Left ventricle myocardium inferior (tissue), 1 donor: Measurements from ENCODE around the gene RFC4. TPM values are rescaled to one million over a fixed set of nuclear protein-coding genes. Genes with fewer than 3 reads are reported as not detected.
A peak's percentile ranks its signal among the peaks of the same experiment; 100 is the strongest.

Source experiments
- DNase-seq: peaks from one replicate; pipeline ENCODE4 v3.0.0-alpha.2; 2020
- H3K27ac ChIP-seq: fragments of 200-600 bp; replicated peaks from 2 replicates; pipeline ENCODE4 v1.8.0; 2021
- H3K27me3 ChIP-seq: fragments of 200-600 bp; 2 replicates; pipeline ENCODE4 v1.8.0; 2021; ENCODE audit warnings: low read depth
- H3K36me3 ChIP-seq: fragments of 200-600 bp; 2 replicates; pipeline ENCODE4 v1.8.0; 2021
- H3K4me1 ChIP-seq: fragments of 200-600 bp; 2 replicates; pipeline ENCODE4 v1.8.0; 2021
- H3K4me3 ChIP-seq: fragments of 200-600 bp; 2 replicates; pipeline ENCODE4 v1.8.0; 2021; ENCODE audit warnings: mild to moderate bottlenecking, moderate library complexity
- H3K9me3 ChIP-seq: fragments of 200-600 bp; replicated peaks from 2 replicates; pipeline ENCODE4 v1.8.0; 2021
- intact Hi-C: fragments of 100-400 bp; cut with micrococcal nuclease; formaldehyde crosslinking; loops from one replicate; pipeline ENCODE4 v1.11.0; 2022
- total RNA-seq: library from RNA; stranded (reverse); fragmentation: NEBNext Ultra II Directional; extraction: Animal tissue kit (Norgen Biotek cat#: 25700); gene quantifications from one replicate; pipeline ENCODE4 v1.2.1, GENCODE V29; 2021
- TF ChIP-seq, protein P1 (sequence below): fragments of 200-600 bp; IDR thresholded peaks from 2 replicates; pipeline ENCODE4 v1.8.0; 2021; ENCODE audit warnings: antibody characterized with exemption, mild to moderate bottlenecking, borderline replicate concordance
- donor health status: DM: no; HTN: yes; CAD: no; lungs with severe emphysema.

RFC4 gene
- total RNA-seq, 1 donor from 2014 or later, result 9.6 TPM

DNA sequence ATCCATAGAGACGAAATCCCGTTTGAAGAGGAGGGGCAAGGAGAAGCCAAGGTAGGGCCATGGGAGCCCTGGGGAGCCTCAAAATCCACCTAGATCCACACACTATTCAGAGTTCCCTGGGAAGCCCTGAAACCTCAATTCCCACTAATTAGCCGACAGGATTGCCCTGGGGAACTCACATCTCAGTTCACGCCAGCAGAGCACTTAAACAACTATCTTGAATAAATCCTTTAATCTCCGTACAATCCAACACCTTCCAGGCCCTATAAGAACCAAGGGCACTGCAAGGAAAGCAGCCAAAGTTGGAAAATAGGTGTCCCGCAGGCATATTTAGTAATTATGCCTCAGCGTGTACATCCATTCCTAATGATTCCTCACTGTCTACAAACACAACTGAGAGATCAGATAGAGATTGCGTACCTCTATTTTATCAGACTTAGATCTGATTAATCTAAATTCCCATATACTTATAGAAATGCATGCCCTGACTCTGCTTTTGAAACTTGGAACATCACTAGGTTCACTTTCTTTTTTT is 48.5 kb downstream of the RFC4 start:
- intact Hi-C loops, result no loop called here
- H3K4me1 ChIP-seq, result no peaks in the 10 kb centered on the region
- peaks cover 11% of the 10 kb centered on the region for H3K27me3 ChIP-seq
- no peak overlapping the region for H3K4me3 ChIP-seq
- no peak overlapping the region for H3K27ac ChIP-seq
- TF ChIP-seq, protein P1, sequence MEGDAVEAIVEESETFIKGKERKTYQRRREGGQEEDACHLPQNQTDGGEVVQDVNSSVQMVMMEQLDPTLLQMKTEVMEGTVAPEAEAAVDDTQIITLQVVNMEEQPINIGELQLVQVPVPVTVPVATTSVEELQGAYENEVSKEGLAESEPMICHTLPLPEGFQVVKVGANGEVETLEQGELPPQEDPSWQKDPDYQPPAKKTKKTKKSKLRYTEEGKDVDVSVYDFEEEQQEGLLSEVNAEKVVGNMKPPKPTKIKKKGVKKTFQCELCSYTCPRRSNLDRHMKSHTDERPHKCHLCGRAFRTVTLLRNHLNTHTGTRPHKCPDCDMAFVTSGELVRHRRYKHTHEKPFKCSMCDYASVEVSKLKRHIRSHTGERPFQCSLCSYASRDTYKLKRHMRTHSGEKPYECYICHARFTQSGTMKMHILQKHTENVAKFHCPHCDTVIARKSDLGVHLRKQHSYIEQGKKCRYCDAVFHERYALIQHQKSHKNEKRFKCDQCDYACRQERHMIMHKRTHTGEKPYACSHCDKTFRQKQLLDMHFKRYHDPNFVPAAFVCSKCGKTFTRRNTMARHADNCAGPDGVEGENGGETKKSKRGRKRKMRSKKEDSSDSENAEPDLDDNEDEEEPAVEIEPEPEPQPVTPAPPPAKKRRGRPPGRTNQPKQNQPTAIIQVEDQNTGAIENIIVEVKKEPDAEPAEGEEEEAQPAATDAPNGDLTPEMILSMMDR, result no peak
- DNase-seq, result no peak
- H3K36me3 ChIP-seq, result no peaks in the 10 kb centered on the region
- no peaks in the 10 kb centered on the region for H3K9me3 ChIP-seq

- Histone ChIP-seq H3K36me3 (no peaks in the 10 kb centered on the region), H3K4me3 (no peak overlapping the region), H3K4me1 (peaks cover 2% of the 10 kb centered on the region), H3K9me3 (no peaks in the 10 kb centered on the region), H3K27me3 (peaks cover 10% of the 10 kb centered on the region), H3K27ac (no peak overlapping the region)
- DNase-seq, result no peak
- TF ChIP-seq, protein P1, result no peak
- intact Hi-C loops, result no loop called here
Observed at GRCh38 chr3:186757214-186757613, 49.1 kb downstream of the RFC4 start.

DNA sequence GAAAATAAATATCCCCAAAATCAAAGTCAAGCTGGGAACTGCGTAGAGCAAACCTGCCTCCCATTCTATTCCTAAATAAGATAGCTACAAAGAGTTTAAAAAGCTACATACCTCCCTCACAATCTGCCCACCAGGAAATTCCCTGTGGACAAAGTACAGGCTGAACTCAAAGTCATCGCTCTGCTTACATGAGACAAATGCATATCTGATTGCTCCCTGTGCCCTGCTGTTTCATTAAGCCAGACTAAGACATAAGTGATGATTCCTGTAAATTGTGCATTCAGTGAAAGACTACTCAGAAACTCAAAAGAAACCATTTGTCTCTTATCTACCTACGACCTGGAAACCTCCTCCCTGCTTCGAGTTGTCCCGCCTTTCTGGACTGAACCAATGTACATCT is 51.4 kb downstream of the RFC4 start:
- Histone ChIP-seq H3K9me3 (no peaks in the 10 kb centered on the region), H3K4me3 (no peak overlapping the region), H3K36me3 (no peaks in the 10 kb centered on the region), H3K27ac (no peak overlapping the region), H3K27me3 (peaks cover 10% of the 10 kb centered on the region), H3K4me1 (peaks cover 10% of the 10 kb centered on the region)
- TF ChIP-seq, protein P1, result no peak
- DNase-seq, result no peak
- intact Hi-C loops, result no loop called here

- TF ChIP-seq, protein P1, result no peak
- intact Hi-C loops, result no loop called here
- DNase-seq, result no peak
Observed at GRCh38 chr3:186754006-186754405, 52.3 kb downstream of the RFC4 start.

DNA sequence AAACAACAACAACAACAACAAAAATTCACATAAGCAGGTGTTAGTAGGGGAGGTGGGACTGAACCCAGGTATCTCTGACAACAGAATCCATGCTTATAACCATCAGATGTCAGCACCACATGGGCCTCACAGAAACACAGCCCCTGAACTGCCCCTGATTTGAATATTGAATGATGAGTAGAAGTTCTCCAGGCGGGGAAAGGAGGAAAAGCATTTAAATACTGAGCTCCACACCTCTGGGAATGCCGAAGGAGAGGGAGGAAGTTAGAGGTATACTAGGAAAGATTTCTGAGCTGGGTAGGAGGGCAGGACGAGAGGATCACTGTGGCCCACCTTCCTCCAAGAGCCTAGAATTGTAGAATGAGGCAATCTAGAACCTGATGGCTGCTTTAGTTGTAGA is 54.8 kb downstream of the RFC4 start:
- Histone ChIP-seq H3K27me3 (peaks cover 10% of the 10 kb centered on the region), H3K27ac (peak overlapping the region; percentile 24), H3K4me3 (no peak overlapping the region), H3K4me1 (peaks cover 10% of the 10 kb centered on the region), H3K9me3 (no peaks in the 10 kb centered on the region), H3K36me3 (no peaks in the 10 kb centered on the region)
- TF ChIP-seq, protein P1, result no peak
- DNase-seq, result no peak
- intact Hi-C loops, result no loop called here

More at GRCh38 chr3:186754006-186754405, 52.3 kb downstream of the RFC4 start:
- Histone ChIP-seq H3K27ac (no peak overlapping the region), H3K36me3 (no peaks in the 10 kb centered on the region), H3K4me1 (peaks cover 10% of the 10 kb centered on the region), H3K9me3 (no peaks in the 10 kb centered on the region), H3K4me3 (no peak overlapping the region), H3K27me3 (peaks cover 10% of the 10 kb centered on the region)

- H3K27me3 ChIP-seq, result peaks cover 4% of the 10 kb centered on the region
- TF ChIP-seq, protein P1, result no peak
- no peak for DNase-seq
- no peak overlapping the region for H3K27ac ChIP-seq
- H3K4me3 ChIP-seq, result no peak overlapping the region
- intact Hi-C loops, result no loop called here
- peaks cover 18% of the 10 kb centered on the region for H3K4me1 ChIP-seq
- H3K9me3 ChIP-seq, result no peaks in the 10 kb centered on the region
- H3K36me3 ChIP-seq, result no peaks in the 10 kb centered on the region
Observed at GRCh38 chr3:186750316-186750715, 56.0 kb downstream of the RFC4 start.
